Stimulated activated CD8-positive, alpha-beta memory T cell treated with anti-CD3 and anti-CD28 coated beads, Interleukin-7, amount 100 ng/mL, for 4 hours (primary cell): ENCODE results near the gene TMEM190.
"Not testable (repeated sequence)": the region's sequence is repeated elsewhere in the genome, so short reads cannot be mapped to it uniquely, and the experiment has no call there.

Experiments
- DNase-seq, 2 donors: peaks; one replicate each; pipeline ENCODE4 v3.0.0-alpha.2; 2020; ENCODE audit warnings: low read depth in 2 of 2

The TMEM190 gene

GRCh38 chr19:55419624-55420236 is 43.1 kb downstream of the TMEM190 start:
- DNase-seq = no peak

GRCh38 chr19:55421281-55421680 is 44.7 kb downstream of the TMEM190 start:
- DNase-seq = not testable (repeated sequence)

GRCh38 chr19:55423225-55424005 is 46.8 kb downstream of the TMEM190 start:
- DNase-seq = no peak

GRCh38 chr19:55424518-55424917 is 47.9 kb downstream of the TMEM190 start:
- no peak for DNase-seq

- no peak for DNase-seq
Measured at GRCh38 chr19:55426042-55426441, 49.4 kb downstream of the TMEM190 start.
